Measurements from ENCODE around the gene GJB3. TPM values are rescaled to one million over a fixed set of nuclear protein-coding genes. Genes with fewer than 3 reads are reported as not detected.
A peak's percentile ranks its signal among the peaks of the same experiment; 100 is the strongest.

The GJB3 gene
- total and polyA plus RNA-seq, 2 of the 13 experiments (the other 11 are each of a cell fraction or from before 2014, with no cell fraction given) = not detected

DNA sequence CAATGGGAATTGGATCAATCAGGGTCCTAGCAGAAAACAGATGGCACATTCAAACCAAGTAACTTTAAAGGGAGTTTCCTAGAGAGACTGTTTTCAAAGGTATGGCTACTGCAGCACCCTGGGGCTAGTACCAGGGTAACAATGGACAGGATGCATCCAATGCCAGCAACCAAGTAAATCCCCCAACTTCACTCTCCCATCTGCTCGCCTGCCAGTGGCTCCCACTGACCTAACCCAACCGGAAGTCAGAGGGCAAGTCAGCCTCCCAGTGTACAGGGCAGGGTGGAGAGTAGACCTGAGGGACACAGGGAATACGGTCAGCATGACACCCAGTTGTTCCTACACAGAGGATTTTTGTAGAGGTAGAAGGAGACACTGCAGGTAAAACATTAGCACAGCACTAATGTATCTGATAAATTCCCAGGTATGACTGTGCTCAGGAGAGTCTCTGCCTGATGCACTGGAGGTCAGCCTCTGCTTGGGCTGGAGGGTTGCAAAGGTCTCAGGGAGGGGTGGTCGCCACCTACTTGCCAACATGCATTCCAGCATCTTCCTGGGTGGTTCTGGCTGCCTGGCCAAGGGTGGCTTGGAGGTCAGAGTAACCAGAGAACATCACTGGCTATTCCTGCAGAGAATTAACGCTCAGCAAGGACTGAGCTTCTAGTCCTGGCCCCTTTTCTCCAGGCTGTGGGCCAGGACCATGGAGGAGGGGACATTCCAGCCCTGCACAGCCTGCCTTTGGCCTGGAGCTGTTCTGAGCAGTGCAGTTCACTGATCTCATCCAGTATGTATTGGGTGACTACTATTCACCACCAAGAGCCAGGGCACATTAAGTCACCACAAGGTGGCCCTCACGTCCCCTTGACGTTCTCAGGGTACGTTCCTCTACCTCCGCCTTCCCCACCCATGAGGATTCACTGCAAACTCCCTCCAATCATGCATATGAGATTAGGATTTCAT, 6.7 kb downstream of the GJB3 start:
- DNase-seq (ENCODE audit: low spot score) = peak; percentile 40
- BruUV-seq (replicated peaks) = no TSS peak
- Histone ChIP-seq H3K4me2 (ENCODE audit: low read depth, low read length) (no peak overlapping the region), H3K9ac (ENCODE audit: insufficient read depth, low read depth, low read length) (no peak overlapping the region), H3K27me3 (ENCODE audit: control insufficient read depth in 1 of 2, insufficient read depth in 2 of 2, low read length in 2 of 2) (peaks cover 0 to 15% of the 10 kb centered on the region in 2 experiments; a peak in 3 of 5 replicates), H3K4me1 (ENCODE audit: insufficient read depth, low read length) (no peaks in the 10 kb centered on the region), H3K79me2 (ENCODE audit: insufficient read depth, low read length) (no peaks in the 10 kb centered on the region), H3K4me3 (replicated peaks in 1 of 3; ENCODE audit: insufficient read depth in 1 of 3, low read depth in 2 of 3, low read length in 3 of 3) (no peak overlapping the region), H4K20me1 (ENCODE audit: insufficient read depth, low read length) (no peaks in the 10 kb centered on the region), H2AFZ (ENCODE audit: low read length) (no peak overlapping the region), H3K36me3 (replicated peaks in 1 of 2; ENCODE audit: control insufficient read depth in 1 of 2, insufficient read depth in 2 of 2, low read length in 2 of 2) (no peaks in the 10 kb centered on the region), H3K27ac (ENCODE audit: extremely low read length, insufficient read depth, low read length) (no peak overlapping the region), H3K9me3 (ENCODE audit: low read length) (no peaks in the 10 kb centered on the region)
- FAIRE-seq = no peak
- intact Hi-C loops (cut with micrococcal nuclease; ENCODE audit: unreplicated experiment) (no loop called here), in situ Hi-C loops (cut with HindIII; ENCODE audit: extremely low pct_ligation_motif_present, low pct_unique_long_range_greater_than_20kb) (loop anchor here (5.0 kb wide), 1 partner anchor 65 kb away; no protein-coding TSS in a partner anchor)
- WGBS (ENCODE audit: low lambda C conversion rate) = 8% methylated on average over 5 of the region's 9 CpGs
- ChIA-PET POLR2A (no interaction called here), CTCF (ENCODE audit: low intra/inter-chr PET ratio, low total read pairs) (interaction anchor here (1.9 to 3.8 kb wide), 2 partner anchors 64 to 79 kb away, joined by 14 to 81 read pairs; no protein-coding TSS in a partner anchor)
- ATAC-seq = peak; percentile 64
- TF ChIP-seq ZNF33A (CRISPR knock-in tag; IDR thresholded peaks at IDR 0.05; ENCODE audit: borderline replicate concordance) = no peak
- TF ChIP-seq JARID2 (CRISPR knock-in tag; IDR thresholded peaks at IDR 0.05; ENCODE audit: insufficient replicate concordance) = no peak
- TF ChIP-seq CTCF (CRISPR knock-in tag; IDR thresholded peaks at IDR 0.05) = peak; percentile 67
- no peak for TF ChIP-seq ZNF512B (CRISPR knock-in tag; IDR thresholded peaks at IDR 0.05; ENCODE audit: borderline replicate concordance)
- peak; percentile 32; the same call in 1 of the 2 replicates for TF ChIP-seq STAG1 (CRISPR knock-in tag; IDR thresholded peaks at IDR 0.05)
